HCT116 (cell line): ENCODE results near the gene PAPOLB. TPM values are rescaled to one million over a fixed set of nuclear protein-coding genes. Genes with fewer than 3 reads are reported as not detected.

Experiments used
- ATAC-seq: fragments of 200-7000 bp; cut with Tn5 transposase; 2 replicates; pipeline ENCODE4 v1.9.1; 2020; ENCODE audit warnings: mild to moderate bottlenecking, moderate library complexity
- BruUV-seq: library from RNA; stranded (reverse); fragments of 400-500 nt; replicated peaks from 2 replicates; lab custom pipeline; 2021; lab: Mats Ljungman, UMichigan
- CTCF ChIA-PET: fragments of 300-600 bp; sonication (Branson Sonifier 250); formaldehyde crosslinking; loops from one replicate; lab custom pipeline; 2021; ENCODE audit warnings: antibody characterized with exemption; lab: Charles Lee
- POLR2A ChIA-PET: fragments of 300-600, 350-600 bp; sonication (Branson Sonifier 250); formaldehyde crosslinking; loops from one replicate; lab custom pipeline; 2021; ENCODE audit warnings: antibody characterized with exemption; lab: Charles Lee
- RAD21 ChIA-PET, 2 experiments: fragments of 300-600 bp; sonication (Branson Sonifier 250); formaldehyde crosslinking; loops; one replicate each; lab custom pipeline; 2023; ENCODE audit warnings: low total read pairs in 2 of 2; ENCODE audit not compliant: uncharacterized antibody in 2 of 2, unreplicated experiment in 2 of 2, low non-redundant PET in 1 of 2; lab: Charles Lee
- DNase-seq: peaks from one replicate; pipeline ENCODE4 v3.0.0-alpha.2; 2010; ENCODE audit warnings: low read depth, low spot score
- H2AFZ ChIP-seq: fragments of 200-600 bp; shearing (Covaris generic), sonication (generic); 2 replicates; pipeline ENCODE4 v1.6.1; 2017; ENCODE audit warnings: low read depth, mixed run types, mixed read lengths, antibody characterized with exemption, low read length; ENCODE audit not compliant: poor library complexity, severe bottlenecking
- H3K27ac ChIP-seq: 2 replicates; pipeline ENCODE4 v1.5.1; 2012; ENCODE audit warnings: low read depth, low read length
- H3K27me3 ChIP-seq: fragments of 200-600 bp; sonication (generic); 2 replicates; pipeline ENCODE4 v1.6.1; 2016; ENCODE audit warnings: mixed run types, low read length, mixed read lengths; ENCODE audit not compliant: insufficient read depth
- H3K36me3 ChIP-seq, 2 experiments: fragments of 200-500 bp in 1 of 2; fragments of 200-600 bp in 1 of 2; sonication (Bioruptor generic) in 1 of 2; sonication (generic) in 1 of 2; 2 replicates each; pipeline versions ENCODE4 v1.5.1 to v1.6.1; 2014 to 2016; ENCODE audit warnings: low read length in 2 of 2, inconsistent platforms in 1 of 2, mixed read lengths in 1 of 2, mixed run types in 1 of 2; ENCODE audit not compliant: insufficient read depth in 2 of 2, control insufficient read depth in 1 of 2
- H3K4me1 ChIP-seq, 2 experiments: fragments of 200-600 bp in 1 of 2; sonication (generic) in 1 of 2; 2 replicates each; pipeline versions ENCODE4 v1.5.1 to v1.6.1; 2012 to 2017; ENCODE audit warnings: low read length in 2 of 2, inconsistent platforms in 1 of 2, mild to moderate bottlenecking in 1 of 2, mixed read lengths in 1 of 2, mixed run types in 1 of 2, moderate library complexity in 1 of 2; ENCODE audit not compliant: insufficient read depth in 2 of 2, control insufficient read depth in 1 of 2
- H3K4me2 ChIP-seq: fragments of 200-600 bp; sonication (generic); 2 replicates; pipeline ENCODE4 v1.6.1; 2017; ENCODE audit warnings: mixed run types, low read length, mixed read lengths
- H3K4me3 ChIP-seq, 2 experiments: fragments of 200-600 bp in 1 of 2; sonication (generic) in 1 of 2; replicated peaks in 1 of 2; 2 replicates each; pipeline ENCODE4 v1.5.1; 2011 to 2016; ENCODE audit warnings: low read length in 2 of 2, control low read depth in 1 of 2, low read depth in 1 of 2, mild to moderate bottlenecking in 1 of 2, mixed read lengths in 1 of 2, mixed run types in 1 of 2
- H3K79me2 ChIP-seq: fragments of 200-600 bp; sonication (generic); 2 replicates; pipeline ENCODE4 v1.6.1; 2017; ENCODE audit warnings: mild to moderate bottlenecking, mixed run types, low read length, moderate library complexity, mixed read lengths; ENCODE audit not compliant: insufficient read depth
- H3K9ac ChIP-seq: fragments of 200-600 bp; sonication (generic); 2 replicates; pipeline ENCODE4 v1.6.1; 2016; ENCODE audit warnings: low read length, mixed read lengths
- H3K9me2 ChIP-seq: fragments of 200-600 bp; sonication (generic), shearing (Covaris generic); 2 replicates; pipeline ENCODE4 v1.6.1; 2017; ENCODE audit warnings: mixed run types, mild to moderate bottlenecking, moderate library complexity; ENCODE audit not compliant: insufficient read depth
- H3K9me3 ChIP-seq, 2 experiments: fragments of 200-500 bp in 1 of 2; fragments of 200-600 bp in 1 of 2; sonication (Bioruptor generic) in 1 of 2; sonication (generic) in 1 of 2; 2 replicates each; pipeline ENCODE4 v1.6.1; 2014 to 2017; ENCODE audit warnings: low read length in 2 of 2, mixed read lengths in 2 of 2, inconsistent platforms in 1 of 2, low read depth in 1 of 2, mild to moderate bottlenecking in 1 of 2, mixed run types in 1 of 2, moderate library complexity in 1 of 2; ENCODE audit not compliant: control insufficient read depth in 1 of 2, insufficient read depth in 1 of 2
- H4K20me1 ChIP-seq: fragments of 200-600 bp; sonication (generic), shearing (Covaris generic); 2 replicates; pipeline ENCODE4 v1.6.1; 2017; ENCODE audit warnings: mixed run types, mild to moderate bottlenecking, moderate library complexity; ENCODE audit not compliant: insufficient read depth
- CBX3 ChIP-seq: IDR thresholded peaks from 2 replicates; pipeline ENCODE4 v1.6.1; 2012; ENCODE audit warnings: low read depth
- EGR1 ChIP-seq: IDR thresholded peaks from 2 replicates; pipeline ENCODE4 v1.6.1; 2012; ENCODE audit warnings: low read depth
- ELF1 ChIP-seq: IDR thresholded peaks from 2 replicates; pipeline ENCODE4 v1.6.1; 2012; ENCODE audit warnings: low read depth, borderline replicate concordance
- EZH2 ChIP-seq: fragments of 200-600 bp; sonication (generic); IDR thresholded peaks from 2 replicates; pipeline ENCODE4 v1.6.1; 2017; ENCODE audit warnings: antibody characterized with exemption, mixed run types
- FOSL1 ChIP-seq: IDR thresholded peaks from 2 replicates; pipeline ENCODE4 v1.6.1; 2012; ENCODE audit warnings: low read depth
- JUND ChIP-seq: IDR thresholded peaks from 2 replicates; pipeline ENCODE4 v1.6.1; 2012
- POLR2A ChIP-seq: IDR thresholded peaks from 2 replicates; pipeline ENCODE4 v1.7.0; 2011; ENCODE audit warnings: borderline replicate concordance; ENCODE audit not compliant: insufficient read depth, insufficient read length; ENCODE audit errors: extremely low read depth
- RAD21 ChIP-seq: IDR thresholded peaks from 2 replicates; pipeline ENCODE4 v1.6.1; 2012; ENCODE audit warnings: low read depth, mild to moderate bottlenecking
- SP1 ChIP-seq: IDR thresholded peaks from 2 replicates; pipeline ENCODE4 v1.6.1; 2012; ENCODE audit warnings: low read depth
- SRF ChIP-seq: IDR thresholded peaks from 2 replicates; pipeline ENCODE4 v1.6.1; 2012; ENCODE audit warnings: low read depth
- YY1 ChIP-seq: IDR thresholded peaks from 2 replicates; pipeline ENCODE4 v1.6.1; 2011; ENCODE audit warnings: low read length, low read depth, moderate library complexity, mild to moderate bottlenecking; ENCODE audit not compliant: insufficient replicate concordance; ENCODE audit errors: extremely low read depth
- ZNF274 ChIP-seq: fragments of 200-500 bp; sonication (Bioruptor generic); IDR thresholded peaks from 2 replicates; pipeline ENCODE4 v1.6.1; 2014; ENCODE audit warnings: mild to moderate bottlenecking, low read depth, low read length, inconsistent platforms
- intact Hi-C: fragments of 100-400 bp; cut with micrococcal nuclease; formaldehyde crosslinking; loops from 2 replicates; pipeline ENCODE4 v1.10.0; 2022
- total RNA-seq: library from RNA; stranded (reverse); gene quantifications from one replicate; pipeline ENCODE4 v1.2.1, GENCODE V29; 2021; ENCODE audit not compliant: unreplicated experiment
- TF ChIP-seq, protein P1 (sequence below): IDR thresholded peaks from 2 replicates; pipeline ENCODE4 v1.6.1; 2012
- TF ChIP-seq, protein P2 (sequence below): IDR thresholded peaks from 2 replicates; pipeline ENCODE4 v1.6.1; 2012
- TF ChIP-seq, protein P3 (sequence below): IDR thresholded peaks from 2 replicates; pipeline ENCODE4 v1.6.1; 2012; ENCODE audit warnings: low read depth

Gene PAPOLB
- total RNA-seq, 1 experiment from 2014 or later: 0.20 TPM

DNA sequence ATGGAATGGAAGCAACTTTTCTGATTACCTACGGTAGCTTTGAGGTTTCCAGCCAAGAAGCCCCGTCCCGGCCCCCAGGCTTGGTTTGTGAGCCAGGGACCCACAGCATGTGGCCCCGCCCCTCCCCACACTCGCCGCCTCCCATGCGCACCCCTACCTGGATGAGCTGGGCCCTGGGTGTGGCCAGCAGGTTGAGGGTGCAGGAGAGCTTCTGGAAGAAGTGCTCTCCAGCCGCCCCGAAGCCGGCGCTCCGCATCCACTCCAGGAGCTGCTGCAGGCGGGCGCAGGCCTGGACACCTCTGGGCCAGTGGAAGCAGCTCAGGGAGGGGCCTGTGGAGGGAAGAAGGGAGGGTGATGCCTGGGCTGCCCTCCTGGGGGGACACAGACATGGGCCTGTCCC, 46.7 kb downstream of the PAPOLB start:
- no TSS peak for BruUV-seq
- Histone ChIP-seq H3K4me3 (no peak overlapping the region), H4K20me1 (no peaks in the 10 kb centered on the region), H3K4me2 (no peak overlapping the region), H3K36me3 (no peaks in the 10 kb centered on the region), H2AFZ (no peak overlapping the region), H3K79me2 (no peaks in the 10 kb centered on the region), H3K27me3 (no peaks in the 10 kb centered on the region), H3K9me2 (no peaks in the 10 kb centered on the region), H3K9ac (no peak overlapping the region), H3K4me1 (no peaks in the 10 kb centered on the region), H3K27ac (no peak overlapping the region), H3K9me3 (no peaks in the 10 kb centered on the region)
- intact Hi-C loops: no loop called here
- CTCF ChIA-PET: no interaction called here
- RAD21 ChIA-PET: no interaction called here
- TF ChIP-seq ZNF274: no peak
- TF ChIP-seq CBX3: no peak
- no peak for TF ChIP-seq RAD21
- no peak for TF ChIP-seq EGR1
- TF ChIP-seq, protein P1, sequence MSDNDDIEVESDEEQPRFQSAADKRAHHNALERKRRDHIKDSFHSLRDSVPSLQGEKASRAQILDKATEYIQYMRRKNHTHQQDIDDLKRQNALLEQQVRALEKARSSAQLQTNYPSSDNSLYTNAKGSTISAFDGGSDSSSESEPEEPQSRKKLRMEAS: no peak
- no peak for TF ChIP-seq SRF
- TF ChIP-seq EZH2: no peak
- no peak for TF ChIP-seq FOSL1
- TF ChIP-seq JUND: no peak
- no peak for TF ChIP-seq ELF1
- TF ChIP-seq SP1: no peak
- TF ChIP-seq POLR2A: no peak
- TF ChIP-seq, protein P2, sequence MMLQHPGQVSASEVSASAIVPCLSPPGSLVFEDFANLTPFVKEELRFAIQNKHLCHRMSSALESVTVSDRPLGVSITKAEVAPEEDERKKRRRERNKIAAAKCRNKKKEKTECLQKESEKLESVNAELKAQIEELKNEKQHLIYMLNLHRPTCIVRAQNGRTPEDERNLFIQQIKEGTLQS: no peak
- TF ChIP-seq YY1: no peak
- ATAC-seq (no peak), DNase-seq (no peak)
- POLR2A ChIA-PET: no interaction called here

DNA sequence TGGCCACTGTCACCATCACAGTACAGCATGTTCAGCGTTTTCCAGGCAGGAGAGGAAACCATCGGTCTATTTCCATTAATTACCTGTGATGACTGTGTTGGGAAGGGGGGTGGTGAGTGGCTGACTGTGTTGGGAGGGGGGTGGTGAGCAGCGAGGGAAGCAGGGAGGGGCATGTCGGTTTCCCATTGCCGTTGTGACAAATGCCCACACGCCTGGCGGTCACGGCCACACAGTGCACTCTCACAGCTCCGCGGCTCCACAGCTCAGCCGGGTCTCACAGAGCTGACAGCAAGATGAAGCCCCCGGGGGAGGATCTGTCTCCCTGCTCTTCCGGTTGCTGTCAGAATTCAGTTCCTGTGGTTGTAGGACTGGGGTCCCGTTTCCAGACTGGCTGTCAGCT, 47.4 kb downstream of the PAPOLB start:
- no peak for DNase-seq
- Histone ChIP-seq H3K36me3 (no peaks in the 10 kb centered on the region), H3K4me1 (no peaks in the 10 kb centered on the region), H3K79me2 (no peaks in the 10 kb centered on the region), H3K4me2 (no peak overlapping the region), H3K9ac (no peak overlapping the region), H3K9me3 (no peaks in the 10 kb centered on the region), H4K20me1 (no peaks in the 10 kb centered on the region), H3K9me2 (no peaks in the 10 kb centered on the region), H3K4me3 (no peak overlapping the region), H3K27me3 (no peaks in the 10 kb centered on the region), H2AFZ (no peak overlapping the region), H3K27ac (no peak overlapping the region)
- CTCF ChIA-PET: no interaction called here
- no TSS peak for BruUV-seq
- TF ChIP-seq SRF (no peak), EZH2 (no peak), JUND (no peak), SP1 (no peak), ZNF274 (no peak)
- TF ChIP-seq, protein P3, sequence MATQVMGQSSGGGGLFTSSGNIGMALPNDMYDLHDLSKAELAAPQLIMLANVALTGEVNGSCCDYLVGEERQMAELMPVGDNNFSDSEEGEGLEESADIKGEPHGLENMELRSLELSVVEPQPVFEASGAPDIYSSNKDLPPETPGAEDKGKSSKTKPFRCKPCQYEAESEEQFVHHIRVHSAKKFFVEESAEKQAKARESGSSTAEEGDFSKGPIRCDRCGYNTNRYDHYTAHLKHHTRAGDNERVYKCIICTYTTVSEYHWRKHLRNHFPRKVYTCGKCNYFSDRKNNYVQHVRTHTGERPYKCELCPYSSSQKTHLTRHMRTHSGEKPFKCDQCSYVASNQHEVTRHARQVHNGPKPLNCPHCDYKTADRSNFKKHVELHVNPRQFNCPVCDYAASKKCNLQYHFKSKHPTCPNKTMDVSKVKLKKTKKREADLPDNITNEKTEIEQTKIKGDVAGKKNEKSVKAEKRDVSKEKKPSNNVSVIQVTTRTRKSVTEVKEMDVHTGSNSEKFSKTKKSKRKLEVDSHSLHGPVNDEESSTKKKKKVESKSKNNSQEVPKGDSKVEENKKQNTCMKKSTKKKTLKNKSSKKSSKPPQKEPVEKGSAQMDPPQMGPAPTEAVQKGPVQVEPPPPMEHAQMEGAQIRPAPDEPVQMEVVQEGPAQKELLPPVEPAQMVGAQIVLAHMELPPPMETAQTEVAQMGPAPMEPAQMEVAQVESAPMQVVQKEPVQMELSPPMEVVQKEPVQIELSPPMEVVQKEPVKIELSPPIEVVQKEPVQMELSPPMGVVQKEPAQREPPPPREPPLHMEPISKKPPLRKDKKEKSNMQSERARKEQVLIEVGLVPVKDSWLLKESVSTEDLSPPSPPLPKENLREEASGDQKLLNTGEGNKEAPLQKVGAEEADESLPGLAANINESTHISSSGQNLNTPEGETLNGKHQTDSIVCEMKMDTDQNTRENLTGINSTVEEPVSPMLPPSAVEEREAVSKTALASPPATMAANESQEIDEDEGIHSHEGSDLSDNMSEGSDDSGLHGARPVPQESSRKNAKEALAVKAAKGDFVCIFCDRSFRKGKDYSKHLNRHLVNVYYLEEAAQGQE: no peak
- TF ChIP-seq, protein P2: no peak
- ATAC-seq: no peak
- POLR2A ChIA-PET: no interaction called here
- RAD21 ChIA-PET: no interaction called here
- intact Hi-C loops: no loop called here
